ENCODE measurements around the gene DPY19L3.

The DPY19L3 gene

DNA sequence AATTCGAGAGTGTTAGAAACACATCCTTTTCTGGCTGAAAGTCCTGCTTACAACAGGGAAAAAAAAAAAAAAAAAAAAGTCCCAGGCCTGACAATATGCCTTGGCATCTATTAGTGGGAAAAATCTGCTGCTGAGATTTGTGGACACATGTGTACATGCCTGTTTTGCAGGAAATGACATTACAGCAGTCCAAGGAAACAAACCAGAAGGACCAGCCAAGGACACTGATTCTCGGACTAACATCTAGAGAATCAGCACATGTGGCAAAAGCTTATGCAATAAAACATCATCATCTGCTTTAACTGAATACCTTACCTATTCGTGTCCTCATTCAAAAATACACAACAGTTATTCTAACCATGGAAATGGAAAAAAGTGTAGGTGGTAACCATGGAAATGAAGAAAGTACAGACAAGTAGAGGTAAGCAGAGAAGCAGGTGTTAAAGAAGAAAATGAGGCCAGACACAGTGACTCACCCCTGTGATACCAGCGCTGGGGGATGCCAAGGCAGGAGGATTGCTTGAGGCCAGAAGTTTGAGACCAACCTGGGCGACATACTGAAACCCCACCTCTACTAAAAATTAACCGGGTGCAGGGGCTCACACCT, 9.4 kb upstream of the DPY19L3 start:
- no peak for TF ChIP-seq CTCF (IDR thresholded peaks at IDR 0.05; ENCODE audit: borderline replicate concordance, insufficient read depth, low read depth, low read length)

DNA sequence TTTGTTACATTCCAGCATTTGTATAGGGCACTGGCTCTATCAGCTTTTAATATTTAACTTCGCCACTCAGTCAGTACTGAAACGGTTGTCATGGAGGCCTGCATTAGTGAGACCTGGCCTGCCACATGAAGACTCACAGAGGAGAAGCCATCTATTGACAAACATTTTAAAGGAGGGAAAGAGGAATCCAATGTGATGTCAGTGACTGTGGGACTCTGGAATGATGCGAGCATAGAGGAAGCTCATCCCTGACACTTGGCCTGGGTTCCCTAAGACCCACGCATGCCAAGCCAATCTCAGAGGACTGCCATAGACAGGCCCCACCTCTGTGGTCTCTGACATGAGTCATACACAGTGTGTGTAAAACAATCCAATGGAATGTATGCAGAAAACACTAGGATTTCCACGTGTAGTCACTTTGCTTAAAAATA, 7.9 kb upstream of the DPY19L3 start:
- TF ChIP-seq CTCF (IDR thresholded peaks at IDR 0.05; ENCODE audit: borderline replicate concordance, insufficient read depth, low read depth, low read length): no peak
- no peak overlapping the region for H3K4me3 ChIP-seq (ENCODE audit: low read depth, low read length)

More for the DNA sequence above, 9.4 kb upstream of the DPY19L3 start:
- no peak overlapping the region for H3K4me3 ChIP-seq (ENCODE audit: low read depth, low read length)

GRCh38 chr19:32401992-32402391, 3.6 kb upstream of the DPY19L3 start:
- TF ChIP-seq CTCF (IDR thresholded peaks at IDR 0.05; ENCODE audit: borderline replicate concordance, insufficient read depth, low read depth, low read length): no peak
- no peak overlapping the region for H3K4me3 ChIP-seq (ENCODE audit: low read depth, low read length)

GRCh38 chr19:32403291-32403995, 2.1 kb upstream of the DPY19L3 start:
- TF ChIP-seq CTCF (IDR thresholded peaks at IDR 0.05; ENCODE audit: borderline replicate concordance, insufficient read depth, low read depth, low read length): no peak
- H3K4me3 ChIP-seq (ENCODE audit: low read depth, low read length): no peak overlapping the region

GRCh38 chr19:32404213-32404932, 1.2 kb upstream of the DPY19L3 start:
- peak overlapping the region; percentile 68 for H3K4me3 ChIP-seq (ENCODE audit: low read depth, low read length)
- no peak for TF ChIP-seq CTCF (IDR thresholded peaks at IDR 0.05; ENCODE audit: borderline replicate concordance, insufficient read depth, low read depth, low read length)

- TF ChIP-seq CTCF (IDR thresholded peaks at IDR 0.05; ENCODE audit: borderline replicate concordance, insufficient read depth, low read depth, low read length): no peak
- H3K4me3 ChIP-seq (ENCODE audit: low read depth, low read length): peak overlapping the region; percentile 68
These were observed 588 bp upstream of the DPY19L3 start for GRCh38 chr19:32404933-32405430.
